Ovary (tissue), 3 donors: ENCODE data around the gene PLCB4.

Experiments
- CTCF ChIP-seq, 3 donors: fragments of 450-650 bp in 2 of 3; fragments of 200-600 bp in 1 of 3; IDR thresholded peaks; one replicate each; pipeline versions ENCODE4 v1.5.1 to v1.8.0; 2016 to 2022; ENCODE audit warnings: antibody characterized with exemption in 3 of 3, mild to moderate bottlenecking in 1 of 3
- EP300 ChIP-seq: sonication (generic); formaldehyde crosslinking; IDR thresholded peaks from one replicate; pipeline ENCODE4 v1.6.1; 2017; ENCODE audit warnings: antibody characterized with exemption
- donor health status: DM: no; HTN: no; CAD: no.

- TF ChIP-seq CTCF (IDR thresholded peaks at IDR 0.05) (no peak), EP300 (no peak)
Observed at GRCh38 chr20:9516234-9516871, 447.5 kb downstream of the PLCB4 start.
